GM18502 (cell line): Measurements from ENCODE around the gene FGD6.
"Not testable (repeated sequence)": the region's sequence is repeated elsewhere in the genome, so short reads cannot be mapped to it uniquely, and the experiment has no call there.

Experiments used
- ATAC-seq: cut with Tn5 transposase; IDR thresholded peaks from one replicate; pipeline ENCODE4 v1.9.1; 2021; ENCODE audit warnings: mild to moderate bottlenecking; ENCODE audit not compliant: unreplicated experiment, poor library complexity

The FGD6 gene

GRCh38 chr12:95217377-95218149 is at the start of gene FGD6, which contains the start of gene VEZT:
Gene FGD6, minus strand, starts transcription at chr12:95217467. Its CDS starts 227 bp downstream, at chr12:95217240.
Gene VEZT, plus strand, starts transcription at chr12:95217807. Its CDS starts 44 bp downstream, at chr12:95217851.
- ATAC-seq = peak; percentile 92

DNA sequence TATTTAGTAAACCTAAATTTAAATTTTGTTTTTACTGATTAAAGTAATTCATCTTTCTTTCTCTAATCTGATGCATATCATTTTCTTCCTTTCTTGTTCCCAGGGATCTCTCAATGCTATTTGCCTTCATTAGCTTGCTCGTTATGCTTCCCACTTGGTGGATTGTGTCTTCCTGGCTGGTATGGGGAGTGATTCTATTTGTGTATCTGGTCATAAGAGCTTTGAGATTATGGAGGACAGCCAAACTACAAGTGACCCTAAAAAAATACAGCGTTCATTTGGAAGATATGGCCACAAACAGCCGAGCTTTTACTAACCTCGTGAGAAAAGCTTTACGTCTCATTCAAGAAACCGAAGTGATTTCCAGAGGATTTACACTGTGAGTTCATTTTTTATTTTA is 49.0 kb upstream of the FGD6 start:
- ATAC-seq = no peak

- no peak for ATAC-seq
Observed at GRCh38 chr12:95265765-95266164, 48.5 kb upstream of the FGD6 start.

DNA sequence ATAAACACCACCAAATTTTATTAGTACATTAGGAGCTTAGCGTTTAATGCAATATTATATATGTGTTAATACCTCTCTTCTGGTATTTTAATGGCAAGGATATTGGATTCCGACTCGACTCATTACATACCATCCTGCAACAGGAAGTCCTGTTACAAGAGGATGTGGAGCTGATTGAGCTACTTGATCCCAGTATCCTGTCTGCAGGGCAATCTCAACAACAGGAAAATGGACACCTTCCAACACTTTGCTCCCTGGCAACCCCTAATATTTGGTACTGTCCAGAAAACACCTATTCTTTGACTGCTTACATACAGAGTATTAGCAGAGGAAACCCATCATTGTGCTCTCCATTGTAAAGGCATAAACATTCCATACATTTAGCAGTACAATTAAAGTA is 45.5 kb upstream of the FGD6 start:
- ATAC-seq = no peak

GRCh38 chr12:95261109-95261508 is 43.8 kb upstream of the FGD6 start:
- ATAC-seq = no peak

DNA sequence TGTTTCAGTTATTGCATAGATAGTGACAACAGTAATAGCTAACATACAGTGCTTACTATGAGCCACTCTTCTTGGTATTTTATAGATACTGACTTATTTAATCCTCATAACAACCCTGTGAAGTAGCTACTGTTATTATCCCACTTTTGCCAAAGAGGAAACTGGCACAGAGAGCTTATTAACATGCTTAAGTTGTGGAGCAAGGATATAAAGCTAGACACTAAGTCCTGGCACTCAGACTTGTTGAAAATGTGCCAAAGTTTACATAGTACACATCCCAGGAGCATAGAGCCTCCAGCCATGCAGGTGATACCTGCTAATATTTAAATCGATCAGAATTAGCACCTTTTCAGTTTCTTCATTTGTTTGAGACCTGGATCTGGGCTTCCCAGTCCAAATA is 42.1 kb upstream of the FGD6 start:
- ATAC-seq = no peak

DNA sequence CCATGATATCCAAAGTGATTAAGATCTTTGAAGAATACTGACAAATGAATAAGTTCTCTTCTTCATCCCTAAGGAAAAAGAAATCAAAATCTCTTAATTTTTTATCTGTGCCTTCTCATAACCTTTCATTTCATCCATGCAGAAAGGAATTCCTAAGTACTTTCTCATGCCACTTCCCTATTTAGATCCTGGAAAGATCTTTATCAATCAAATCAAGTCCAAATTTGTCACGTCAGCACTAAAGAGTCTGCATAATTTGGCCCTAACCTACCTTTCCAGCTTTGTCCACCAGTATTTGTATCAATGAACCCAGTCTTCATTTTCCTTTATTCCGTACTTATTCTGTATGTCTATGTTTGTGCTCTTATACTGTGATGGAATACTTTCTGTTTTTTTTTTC is 41.5 kb upstream of the FGD6 start:
- ATAC-seq = no peak

- no peak for ATAC-seq
Observed at GRCh38 chr12:95258151-95258550, 40.9 kb upstream of the FGD6 start.

DNA sequence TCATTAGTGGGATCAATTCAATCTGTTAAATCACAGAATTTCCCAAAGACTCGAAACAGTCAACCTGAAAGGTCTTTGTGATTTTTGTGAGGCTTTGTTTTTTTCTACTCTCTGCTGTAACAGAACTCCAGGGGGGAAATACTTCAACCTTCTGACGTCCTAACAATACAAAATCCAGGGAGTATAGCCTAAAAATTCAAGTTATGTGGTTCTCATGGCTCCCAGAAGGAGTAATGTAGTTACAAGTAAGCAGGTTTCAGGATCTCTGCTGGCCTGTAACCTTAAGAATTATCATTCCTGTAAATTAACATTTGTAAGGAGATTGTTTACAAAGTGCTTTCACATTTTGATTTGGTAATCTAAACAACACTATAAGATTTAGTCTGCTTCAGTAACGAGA is 40.3 kb upstream of the FGD6 start:
- no peak for ATAC-seq

GRCh38 chr12:95253386-95253785 is 36.1 kb upstream of the FGD6 start:
- no peak for ATAC-seq

GRCh38 chr12:95248604-95249360 is 31.5 kb upstream of the FGD6 start:
- ATAC-seq = no peak

- ATAC-seq = no peak
Observed at GRCh38 chr12:95248095-95248494, 30.8 kb upstream of the FGD6 start.

DNA sequence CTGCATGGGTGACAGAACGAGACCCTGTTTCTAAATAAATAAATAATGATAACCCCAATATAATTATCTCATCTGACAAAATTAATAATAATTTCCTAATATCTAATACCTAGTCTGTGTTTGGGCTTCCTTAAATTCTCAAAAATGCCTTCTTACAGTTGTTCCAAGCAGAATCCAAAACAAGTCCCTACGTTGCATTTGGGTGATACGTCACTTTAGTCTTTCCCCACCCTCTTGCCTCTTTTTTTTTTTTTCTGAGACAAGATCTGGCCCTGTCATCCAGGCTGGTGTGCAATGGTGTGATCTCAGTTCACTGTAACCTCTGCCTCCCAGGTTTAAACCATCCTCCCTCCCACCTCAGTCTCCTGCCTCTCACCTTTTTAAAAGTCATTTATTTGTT is 27.1 kb upstream of the FGD6 start:
- no peak for ATAC-seq

DNA sequence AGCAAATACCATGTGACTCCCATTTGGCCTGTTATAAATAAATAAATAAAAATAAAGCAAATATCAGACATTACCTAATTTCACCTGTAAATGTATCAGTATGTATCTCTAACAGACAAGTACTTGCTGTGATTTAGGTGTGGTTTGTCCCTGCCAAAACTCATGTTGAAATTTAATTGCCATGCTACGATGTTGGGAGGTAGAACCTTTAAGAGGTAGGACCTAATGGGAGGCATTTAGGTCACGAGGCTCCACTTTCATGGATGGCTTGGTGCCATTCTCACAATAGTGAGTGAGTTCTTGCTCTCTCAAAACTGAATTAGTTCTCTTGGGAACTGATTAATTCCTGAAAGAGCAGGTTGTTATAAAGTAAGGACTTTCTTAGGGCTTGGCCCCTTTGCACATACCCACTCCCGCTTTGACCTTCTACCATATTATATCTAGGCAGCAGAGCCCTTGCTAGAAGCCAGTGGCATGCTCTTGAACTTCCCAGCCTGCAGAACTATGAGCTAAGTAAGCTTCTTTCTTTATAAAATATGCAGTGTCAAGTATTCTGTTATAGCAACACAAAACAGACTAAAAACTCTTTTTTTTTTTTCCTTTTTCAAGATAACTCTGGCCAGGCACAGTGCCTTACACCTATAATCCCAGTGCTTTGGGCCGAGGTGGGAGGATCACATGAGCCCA is 26.4 kb upstream of the FGD6 start:
- ATAC-seq = no peak

DNA sequence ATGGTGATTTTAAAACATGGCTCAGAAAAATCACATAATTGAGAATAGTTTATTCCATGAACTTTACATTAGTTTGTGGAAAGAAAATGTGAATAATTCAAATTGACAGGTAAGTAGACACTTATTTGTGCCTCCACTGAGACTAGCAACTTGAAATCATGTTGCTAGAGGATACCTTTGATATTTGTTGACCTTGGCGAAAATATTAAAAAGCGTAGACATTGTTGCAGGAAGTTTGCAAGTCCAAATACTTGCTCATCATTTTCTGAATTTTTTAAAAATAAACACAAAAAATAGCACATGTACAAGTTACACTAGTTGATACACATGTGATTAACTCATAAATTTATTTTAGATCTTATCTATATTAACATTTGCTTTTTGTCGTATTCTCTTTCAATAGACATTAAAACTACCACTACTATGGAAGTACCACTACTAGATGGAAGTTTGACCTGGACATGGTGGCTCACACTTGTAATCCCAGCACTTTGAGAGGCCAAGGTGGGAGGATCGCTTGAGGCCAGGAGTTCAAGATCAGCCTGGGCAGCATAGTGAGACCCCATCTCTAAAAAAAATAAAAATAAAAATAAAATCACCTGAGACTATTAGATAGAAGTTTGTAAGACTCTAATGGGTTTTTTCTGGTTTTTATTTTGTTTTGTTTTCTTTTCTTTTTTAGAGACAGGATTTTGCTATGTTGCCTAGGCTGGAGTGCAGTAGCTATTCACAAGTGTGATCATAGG is 24.7 kb upstream of the FGD6 start:
- ATAC-seq = no peak

DNA sequence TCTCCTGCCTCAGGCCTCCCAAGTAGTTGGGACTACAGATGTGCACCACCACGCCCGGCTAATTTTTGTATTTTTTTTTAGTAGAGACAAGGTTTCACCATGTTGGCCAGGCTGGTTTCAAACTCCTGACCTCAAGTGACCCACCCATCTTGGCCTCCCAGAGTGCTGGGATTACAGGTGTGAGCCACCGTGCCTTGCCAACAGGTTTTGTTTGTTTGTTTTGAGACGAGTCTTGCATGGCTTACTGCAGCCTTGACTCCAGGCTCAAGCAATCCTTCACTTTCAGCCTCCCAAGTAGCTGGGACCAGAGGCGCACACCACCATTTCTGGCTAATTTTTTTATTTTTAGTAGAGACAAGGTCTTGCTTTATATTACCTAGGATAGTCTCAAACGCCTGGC is 23.9 kb upstream of the FGD6 start:
- ATAC-seq = not testable (repeated sequence)

GRCh38 chr12:95240556-95240955 is 23.3 kb upstream of the FGD6 start:
- ATAC-seq = no peak

- ATAC-seq = not testable (repeated sequence)
Observed at GRCh38 chr12:95239835-95240234, 22.6 kb upstream of the FGD6 start.

DNA sequence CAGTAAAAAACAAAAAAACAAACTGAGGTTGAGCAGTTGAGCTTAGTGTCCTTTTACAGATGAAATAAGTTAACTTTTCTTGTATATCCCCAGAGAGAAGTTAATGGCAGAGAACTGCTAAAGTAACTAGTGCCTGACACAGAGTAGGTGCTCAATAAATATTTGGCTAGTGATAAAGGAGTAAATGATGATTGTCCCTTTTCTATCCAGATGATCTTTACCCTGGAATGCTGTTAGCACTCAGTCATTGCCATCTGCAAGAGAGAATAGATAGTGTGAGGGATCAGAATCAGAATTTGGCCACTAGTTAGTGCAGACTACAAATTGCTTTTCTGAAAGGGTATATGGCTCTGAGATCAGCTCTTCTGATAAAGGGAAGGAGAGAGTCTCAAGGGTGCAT is 21.9 kb upstream of the FGD6 start:
- no peak for ATAC-seq

GRCh38 chr12:95238150-95238549 is 20.9 kb upstream of the FGD6 start:
- ATAC-seq = no peak
